Measurements from ENCODE around the gene MYMX.

The MYMX gene

GRCh38 chr6:44235269-44235668 lies 18.5 kb downstream of the MYMX start:
- no peaks in the 10 kb centered on the region for H3K9me3 ChIP-seq (ENCODE audit: insufficient read depth, low read length)
- peaks cover 5% of the 10 kb centered on the region; the same call in 1 of the 2 replicates for H4K20me1 ChIP-seq (ENCODE audit: insufficient read depth, low read length)
- H3K79me2 ChIP-seq (ENCODE audit: low read length): no peaks in the 10 kb centered on the region
- no peak overlapping the region for H3K4me3 ChIP-seq (ENCODE audit: low read length)
- H3K9ac ChIP-seq (ENCODE audit: low read length): no peak overlapping the region
- no peak overlapping the region for H3K4me2 ChIP-seq (ENCODE audit: low read length)
- peaks cover 41% of the 10 kb centered on the region for H3K36me3 ChIP-seq (replicated peaks; ENCODE audit: low read depth, low read length)
- H3K27me3 ChIP-seq (ENCODE audit: low read depth, low read length): no peaks in the 10 kb centered on the region
- H3K27ac ChIP-seq (ENCODE audit: low read length): no peak overlapping the region
- TF ChIP-seq, protein P1, sequence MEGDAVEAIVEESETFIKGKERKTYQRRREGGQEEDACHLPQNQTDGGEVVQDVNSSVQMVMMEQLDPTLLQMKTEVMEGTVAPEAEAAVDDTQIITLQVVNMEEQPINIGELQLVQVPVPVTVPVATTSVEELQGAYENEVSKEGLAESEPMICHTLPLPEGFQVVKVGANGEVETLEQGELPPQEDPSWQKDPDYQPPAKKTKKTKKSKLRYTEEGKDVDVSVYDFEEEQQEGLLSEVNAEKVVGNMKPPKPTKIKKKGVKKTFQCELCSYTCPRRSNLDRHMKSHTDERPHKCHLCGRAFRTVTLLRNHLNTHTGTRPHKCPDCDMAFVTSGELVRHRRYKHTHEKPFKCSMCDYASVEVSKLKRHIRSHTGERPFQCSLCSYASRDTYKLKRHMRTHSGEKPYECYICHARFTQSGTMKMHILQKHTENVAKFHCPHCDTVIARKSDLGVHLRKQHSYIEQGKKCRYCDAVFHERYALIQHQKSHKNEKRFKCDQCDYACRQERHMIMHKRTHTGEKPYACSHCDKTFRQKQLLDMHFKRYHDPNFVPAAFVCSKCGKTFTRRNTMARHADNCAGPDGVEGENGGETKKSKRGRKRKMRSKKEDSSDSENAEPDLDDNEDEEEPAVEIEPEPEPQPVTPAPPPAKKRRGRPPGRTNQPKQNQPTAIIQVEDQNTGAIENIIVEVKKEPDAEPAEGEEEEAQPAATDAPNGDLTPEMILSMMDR (IDR thresholded peaks at IDR 0.05; ENCODE audit: low read depth, low read length): no peak
- TF ChIP-seq EZH2phosphoT487 (IDR thresholded peaks at IDR 0.05; ENCODE audit: low read depth): no peak
- no peak overlapping the region for H2AFZ ChIP-seq (ENCODE audit: low read depth, low read length)
- H3K4me1 ChIP-seq (ENCODE audit: low read length): peaks cover 17% of the 10 kb centered on the region

GRCh38 chr6:44235891-44236516 lies 19.3 kb downstream of the MYMX start:
- H3K79me2 ChIP-seq (ENCODE audit: low read length): no peaks in the 10 kb centered on the region
- TF ChIP-seq, protein P1 (IDR thresholded peaks at IDR 0.05; ENCODE audit: low read depth, low read length): no peak
- peaks cover 17% of the 10 kb centered on the region for H3K4me1 ChIP-seq (ENCODE audit: low read length)
- peaks cover 5% of the 10 kb centered on the region; the same call in 1 of the 2 replicates for H4K20me1 ChIP-seq (ENCODE audit: insufficient read depth, low read length)
- no peak overlapping the region for H3K27ac ChIP-seq (ENCODE audit: low read length)
- no peak overlapping the region for H3K9ac ChIP-seq (ENCODE audit: low read length)
- no peaks in the 10 kb centered on the region for H3K27me3 ChIP-seq (ENCODE audit: low read depth, low read length)
- no peak overlapping the region for H3K4me3 ChIP-seq (ENCODE audit: low read length)
- H3K9me3 ChIP-seq (ENCODE audit: insufficient read depth, low read length): no peaks in the 10 kb centered on the region
- no peak overlapping the region for H2AFZ ChIP-seq (ENCODE audit: low read depth, low read length)
- H3K36me3 ChIP-seq (replicated peaks; ENCODE audit: low read depth, low read length): peaks cover 33% of the 10 kb centered on the region
- no peak overlapping the region for H3K4me2 ChIP-seq (ENCODE audit: low read length)

GRCh38 chr6:44237021-44237812 lies 20.5 kb downstream of the MYMX start:
- TF ChIP-seq, protein P1 (IDR thresholded peaks at IDR 0.05; ENCODE audit: low read depth, low read length): no peak
- no peak for TF ChIP-seq EZH2phosphoT487 (IDR thresholded peaks at IDR 0.05; ENCODE audit: low read depth)
- H3K4me3 ChIP-seq (ENCODE audit: low read length): peak overlapping the region; percentile 82
- H3K27ac ChIP-seq (ENCODE audit: low read length): peak overlapping the region; percentile 43
- H3K9me3 ChIP-seq (ENCODE audit: insufficient read depth, low read length): no peaks in the 10 kb centered on the region
- H3K27me3 ChIP-seq (ENCODE audit: low read depth, low read length): no peaks in the 10 kb centered on the region
- peak overlapping the region; percentile 77 for H2AFZ ChIP-seq (ENCODE audit: low read depth, low read length)
- peak overlapping the region; percentile 71 for H3K9ac ChIP-seq (ENCODE audit: low read length)
- no peaks in the 10 kb centered on the region for H3K79me2 ChIP-seq (ENCODE audit: low read length)
- peaks cover 27% of the 10 kb centered on the region for H3K36me3 ChIP-seq (replicated peaks; ENCODE audit: low read depth, low read length)
- H3K4me2 ChIP-seq (ENCODE audit: low read length): peak overlapping the region; percentile 87
- H3K4me1 ChIP-seq (ENCODE audit: low read length): peaks cover 17% of the 10 kb centered on the region
- H4K20me1 ChIP-seq (ENCODE audit: insufficient read depth, low read length): peaks cover 5% of the 10 kb centered on the region; the same call in 1 of the 2 replicates

- peak overlapping the region; percentile 82 for H3K4me3 ChIP-seq (ENCODE audit: low read length)
- H3K27ac ChIP-seq (ENCODE audit: low read length): peak overlapping the region; percentile 43
- peaks cover 20% of the 10 kb centered on the region for H3K36me3 ChIP-seq (replicated peaks; ENCODE audit: low read depth, low read length)
- H3K79me2 ChIP-seq (ENCODE audit: low read length): no peaks in the 10 kb centered on the region
- H3K9me3 ChIP-seq (ENCODE audit: insufficient read depth, low read length): no peaks in the 10 kb centered on the region
- H2AFZ ChIP-seq (ENCODE audit: low read depth, low read length): peak overlapping the region; percentile 77
- H3K4me2 ChIP-seq (ENCODE audit: low read length): peak overlapping the region; percentile 87
- H3K9ac ChIP-seq (ENCODE audit: low read length): peak overlapping the region; percentile 71
- TF ChIP-seq, protein P1 (IDR thresholded peaks at IDR 0.05; ENCODE audit: low read depth, low read length): peak; percentile 99
- TF ChIP-seq EZH2phosphoT487 (IDR thresholded peaks at IDR 0.05; ENCODE audit: low read depth): no peak
- H3K4me1 ChIP-seq (ENCODE audit: low read length): peaks cover 17% of the 10 kb centered on the region
- peaks cover 5% of the 10 kb centered on the region; the same call in 1 of the 2 replicates for H4K20me1 ChIP-seq (ENCODE audit: insufficient read depth, low read length)
- H3K27me3 ChIP-seq (ENCODE audit: low read depth, low read length): no peaks in the 10 kb centered on the region
Measured at GRCh38 chr6:44237813-44238433, 21.2 kb downstream of the MYMX start.
